H9 (cell line): ENCODE results near the gene COL5A2. TPM values are rescaled to one million over a fixed set of nuclear protein-coding genes. Genes with fewer than 3 reads are reported as not detected.

ENCODE experiments used
- DNase-seq: peaks from one replicate; pipeline ENCODE4 v3.0.0-alpha.2; 2017
- H2AFZ ChIP-seq: one replicate; pipeline ENCODE4 v1.6.1; 2013; ENCODE audit warnings: mild to moderate bottlenecking, low read length, control low read depth, moderate library complexity
- H2AK5ac ChIP-seq: 2 replicates; pipeline ENCODE4 v1.6.1; 2013; ENCODE audit warnings: low read length, control low read depth, mixed read lengths; ENCODE audit not compliant: insufficient read length
- H2BK120ac ChIP-seq: one replicate; pipeline ENCODE4 v1.6.1; 2013; ENCODE audit warnings: low read depth, mild to moderate bottlenecking, low read length, control low read depth, inconsistent platforms; ENCODE audit not compliant: poor library complexity, severe bottlenecking
- H2BK12ac ChIP-seq: 2 replicates; pipeline ENCODE4 v1.6.1; 2013; ENCODE audit warnings: low read length, control low read depth, mixed read lengths, low read depth; ENCODE audit not compliant: insufficient read length
- H2BK15ac ChIP-seq: 2 replicates; pipeline ENCODE4 v1.6.1; 2013; ENCODE audit warnings: low read depth, low read length, control low read depth
- H2BK20ac ChIP-seq: one replicate; pipeline ENCODE4 v1.6.1; 2013; ENCODE audit warnings: low read depth, mild to moderate bottlenecking, low read length, control low read depth, inconsistent platforms; ENCODE audit not compliant: poor library complexity, severe bottlenecking
- H2BK5ac ChIP-seq: 2 replicates; pipeline ENCODE4 v1.6.1; 2013; ENCODE audit warnings: low read length, control low read depth, mixed read lengths; ENCODE audit not compliant: insufficient read length
- H3K14ac ChIP-seq: 2 replicates; pipeline ENCODE4 v1.6.1; 2013; ENCODE audit warnings: low read length, control low read depth; ENCODE audit not compliant: insufficient read depth
- H3K18ac ChIP-seq: 2 replicates; pipeline ENCODE4 v1.6.1; 2013; ENCODE audit warnings: low read depth, mild to moderate bottlenecking, mixed read lengths, low read length, control low read depth; ENCODE audit not compliant: insufficient read length
- H3K23ac ChIP-seq: 2 replicates; pipeline ENCODE4 v1.6.1; 2013; ENCODE audit warnings: low read length, control low read depth, mixed read lengths, low read depth; ENCODE audit not compliant: insufficient read length
- H3K23me2 ChIP-seq: 2 replicates; pipeline ENCODE4 v1.6.1; 2013; ENCODE audit warnings: low read depth, mild to moderate bottlenecking, mixed read lengths, low read length, control low read depth; ENCODE audit not compliant: insufficient read length, poor library complexity, severe bottlenecking
- H3K27ac ChIP-seq: 2 replicates; pipeline ENCODE4 v1.5.1; 2013; ENCODE audit warnings: low read length, control low read depth, mixed read lengths, low read depth; ENCODE audit not compliant: insufficient read length
- H3K27me3 ChIP-seq: 2 replicates; pipeline ENCODE4 v1.6.1; 2013; ENCODE audit warnings: low read length, control low read depth, inconsistent platforms; ENCODE audit not compliant: insufficient read depth
- H3K4ac ChIP-seq: 2 replicates; pipeline ENCODE4 v1.6.1; 2013; ENCODE audit warnings: low read depth, mild to moderate bottlenecking, control low read depth, inconsistent platforms, low read length, moderate library complexity
- H3K4me1 ChIP-seq: 2 replicates; pipeline ENCODE4 v1.6.1; 2013; ENCODE audit warnings: low read length, control low read depth, inconsistent platforms; ENCODE audit not compliant: insufficient read depth
- H3K4me2 ChIP-seq: 2 replicates; pipeline ENCODE4 v1.6.1; 2013; ENCODE audit warnings: low read length, control low read depth, mixed read lengths; ENCODE audit not compliant: insufficient read length, insufficient read depth
- H3K56ac ChIP-seq: 2 replicates; pipeline ENCODE4 v1.6.1; 2013; ENCODE audit warnings: low read depth, mild to moderate bottlenecking, mixed read lengths, low read length, control low read depth; ENCODE audit not compliant: insufficient read length
- H3K79me1 ChIP-seq: 2 replicates; pipeline ENCODE4 v1.6.1; 2013; ENCODE audit warnings: low read depth, mild to moderate bottlenecking, moderate library complexity, low read length, control low read depth, inconsistent platforms; ENCODE audit not compliant: insufficient read depth, poor library complexity, severe bottlenecking
- H3K79me2 ChIP-seq: 2 replicates; pipeline ENCODE4 v1.6.1; 2013; ENCODE audit warnings: low read length, control low read depth, inconsistent platforms; ENCODE audit not compliant: insufficient read depth
- H3K9ac ChIP-seq: 2 replicates; pipeline ENCODE4 v1.6.1; 2013; ENCODE audit warnings: low read length, control low read depth, mixed read lengths; ENCODE audit not compliant: insufficient read length; ENCODE audit errors: extremely low read depth
- H3K9me3 ChIP-seq: one replicate; pipeline ENCODE4 v1.6.1; 2013; ENCODE audit warnings: low read depth, low read length, inconsistent platforms; ENCODE audit not compliant: control insufficient read depth
- H3T11ph ChIP-seq: one replicate; pipeline ENCODE4 v1.6.1; 2013; ENCODE audit warnings: mild to moderate bottlenecking, low read length, control low read depth, inconsistent platforms
- H4K20me1 ChIP-seq: one replicate; pipeline ENCODE4 v1.6.1; 2013; ENCODE audit not compliant: control insufficient read depth, insufficient read length, insufficient read depth
- H4K5ac ChIP-seq: 2 replicates; pipeline ENCODE4 v1.6.1; 2013; ENCODE audit warnings: low read depth, mild to moderate bottlenecking, mixed read lengths, low read length, control low read depth; ENCODE audit not compliant: insufficient read length
- H4K8ac ChIP-seq: replicated peaks from 2 replicates; pipeline ENCODE4 v1.6.1; 2013; ENCODE audit warnings: low read length, control low read depth, mixed read lengths, low read depth; ENCODE audit not compliant: insufficient read length
- H4K91ac ChIP-seq: 2 replicates; pipeline ENCODE4 v1.6.1; 2013; ENCODE audit warnings: low read depth, mild to moderate bottlenecking, moderate library complexity, mixed read lengths, low read length, control low read depth; ENCODE audit not compliant: insufficient read length
- H3K27ac Mint-ChIP-seq, 3 experiments: 2 replicates in 2 of 3; 3 replicates in 1 of 3; pipeline ENCODE4 v1.8.0; 2020 to 2021; ENCODE audit warnings: mixed read lengths in 3 of 3, mild to moderate bottlenecking in 1 of 3, moderate library complexity in 1 of 3
- H3K27me3 Mint-ChIP-seq: 2 replicates; pipeline ENCODE4 v1.8.0; 2021; ENCODE audit warnings: low read depth, mild to moderate bottlenecking, moderate library complexity, mixed read lengths
- H3K36me3 Mint-ChIP-seq, 3 experiments: 2 replicates in 2 of 3; 3 replicates in 1 of 3; pipeline ENCODE4 v1.8.0; 2020 to 2021; ENCODE audit warnings: low read depth in 3 of 3, mixed read lengths in 3 of 3; ENCODE audit not compliant: insufficient read depth in 1 of 3
- H3K4me1 Mint-ChIP-seq, 2 experiments: 2 replicates each; pipeline ENCODE4 v1.8.0; 2020; ENCODE audit warnings: mixed read lengths in 2 of 2
- H3K4me3 Mint-ChIP-seq, 2 experiments: 2 replicates in 1 of 2; 3 replicates in 1 of 2; pipeline ENCODE4 v1.8.0; 2020 to 2021; ENCODE audit warnings: mild to moderate bottlenecking in 2 of 2, mixed read lengths in 2 of 2, moderate library complexity in 1 of 2
- H3K9me3 Mint-ChIP-seq, 2 experiments: 2 replicates in 1 of 2; 3 replicates in 1 of 2; pipeline ENCODE4 v1.8.0; 2020; ENCODE audit warnings: mild to moderate bottlenecking in 2 of 2, mixed read lengths in 2 of 2, moderate library complexity in 1 of 2
- WGBS: extraction: QIAGEN DNeasy Blood & Tissue Kit; methylation state at CpG from one replicate; pipeline ENCODE4 v1.1.7; 2013; ENCODE audit warnings: missing lambda C conversion rate, low lambda C conversion rate, mixed read lengths; ENCODE audit not compliant: insufficient read length; ENCODE audit errors: extremely low coverage; 5-methylcytosine and 5-hydroxymethylcytosine counted together
- total RNA-seq: library from RNA; stranded (reverse); gene quantifications from 2 replicates; pipeline ENCODE4 v1.2.1, GENCODE V29; 2021
- TF ChIP-seq, protein P1 (sequence below): fragments of 200-600 bp; sonication (generic); conservative IDR thresholded peaks from 3 replicates; pipeline ENCODE4 v1.8.0; 2021; ENCODE audit warnings: antibody characterized with exemption, mild to moderate bottlenecking

The COL5A2 gene
- total RNA-seq, 1 experiment from 2014 or later = 10.5 TPM

DNA sequence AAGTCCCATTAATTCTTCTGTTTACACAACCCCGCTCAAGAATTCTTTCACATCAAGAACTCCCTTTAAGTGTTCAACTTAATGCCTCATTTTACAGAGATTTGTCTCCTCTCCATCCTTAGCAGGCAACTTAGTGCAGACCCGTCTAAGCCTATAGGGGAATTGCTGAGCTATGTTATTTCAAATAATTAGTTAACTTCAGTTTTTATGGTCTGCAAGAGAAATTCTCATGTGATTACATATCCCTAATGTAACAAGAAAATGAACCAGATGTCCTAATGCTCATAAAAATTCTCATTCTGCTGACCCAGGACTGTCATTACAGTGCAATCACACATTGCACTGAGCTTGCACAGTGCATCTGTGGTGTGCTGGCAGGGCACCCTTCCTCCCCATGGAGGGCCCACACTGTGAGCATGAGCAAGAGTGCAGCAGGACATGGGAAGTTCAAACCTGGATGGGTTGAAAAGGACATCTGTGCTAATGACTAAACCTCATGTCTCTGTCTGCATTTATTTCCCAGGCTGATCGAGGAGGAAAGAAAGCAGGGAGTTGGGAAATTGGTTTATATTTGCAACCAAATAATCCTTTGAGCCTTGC, 97.1 kb downstream of the COL5A2 start:
- H2BK12ac ChIP-seq = no peak overlapping the region
- H3K4me1 ChIP-seq = no peaks in the 10 kb centered on the region
- H3K9me3 ChIP-seq = no peaks in the 10 kb centered on the region
- no peak overlapping the region for H3K27ac ChIP-seq
- WGBS = no CpG with 5 or more reads among the region's 3 CpGs
- H4K5ac ChIP-seq = no peak overlapping the region
- H3K23ac ChIP-seq = no peak overlapping the region
- H4K20me1 ChIP-seq = no peaks in the 10 kb centered on the region
- H3K79me1 ChIP-seq = no peaks in the 10 kb centered on the region
- no peak overlapping the region for H3K4me3 Mint-ChIP-seq
- no peaks in the 10 kb centered on the region for H3K27me3 Mint-ChIP-seq
- no peak overlapping the region for H3T11ph ChIP-seq
- no peak overlapping the region for H2AFZ ChIP-seq
- no peak overlapping the region for H3K9ac ChIP-seq
- no peak overlapping the region for H3K18ac ChIP-seq
- no peak for DNase-seq
- no peak overlapping the region for H3K14ac ChIP-seq
- no peak overlapping the region for H4K8ac ChIP-seq
- H2AK5ac ChIP-seq = no peak overlapping the region
- H2BK15ac ChIP-seq = no peak overlapping the region
- TF ChIP-seq, protein P1, sequence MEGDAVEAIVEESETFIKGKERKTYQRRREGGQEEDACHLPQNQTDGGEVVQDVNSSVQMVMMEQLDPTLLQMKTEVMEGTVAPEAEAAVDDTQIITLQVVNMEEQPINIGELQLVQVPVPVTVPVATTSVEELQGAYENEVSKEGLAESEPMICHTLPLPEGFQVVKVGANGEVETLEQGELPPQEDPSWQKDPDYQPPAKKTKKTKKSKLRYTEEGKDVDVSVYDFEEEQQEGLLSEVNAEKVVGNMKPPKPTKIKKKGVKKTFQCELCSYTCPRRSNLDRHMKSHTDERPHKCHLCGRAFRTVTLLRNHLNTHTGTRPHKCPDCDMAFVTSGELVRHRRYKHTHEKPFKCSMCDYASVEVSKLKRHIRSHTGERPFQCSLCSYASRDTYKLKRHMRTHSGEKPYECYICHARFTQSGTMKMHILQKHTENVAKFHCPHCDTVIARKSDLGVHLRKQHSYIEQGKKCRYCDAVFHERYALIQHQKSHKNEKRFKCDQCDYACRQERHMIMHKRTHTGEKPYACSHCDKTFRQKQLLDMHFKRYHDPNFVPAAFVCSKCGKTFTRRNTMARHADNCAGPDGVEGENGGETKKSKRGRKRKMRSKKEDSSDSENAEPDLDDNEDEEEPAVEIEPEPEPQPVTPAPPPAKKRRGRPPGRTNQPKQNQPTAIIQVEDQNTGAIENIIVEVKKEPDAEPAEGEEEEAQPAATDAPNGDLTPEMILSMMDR = no peak
- no peak overlapping the region for H4K91ac ChIP-seq
- no peaks in the 10 kb centered on the region for H3K79me2 ChIP-seq
- no peak overlapping the region for H2BK5ac ChIP-seq
- H3K27ac Mint-ChIP-seq = no peak overlapping the region; a peak in 1 of 7 replicates
- no peak overlapping the region for H3K56ac ChIP-seq
- no peaks in the 10 kb centered on the region for H3K9me3 Mint-ChIP-seq
- no peaks in the 10 kb centered on the region for H3K4me1 Mint-ChIP-seq
- no peak overlapping the region for H2BK120ac ChIP-seq
- no peaks in the 10 kb centered on the region for H3K23me2 ChIP-seq
- H3K4ac ChIP-seq = no peak overlapping the region
- H3K4me2 ChIP-seq = no peak overlapping the region
- H2BK20ac ChIP-seq = no peak overlapping the region
- no peaks in the 10 kb centered on the region for H3K27me3 ChIP-seq
- H3K36me3 Mint-ChIP-seq = no peaks in the 10 kb centered on the region
